GM12872 (cell line): ENCODE data around the gene LRRFIP1.
A peak's percentile ranks its signal among the peaks of the same experiment; 100 is the strongest.

Experiments used
- TF ChIP-seq, protein P1 (sequence below): IDR thresholded peaks from 3 replicates; pipeline ENCODE4 v1.5.1; 2011; ENCODE audit warnings: low read depth, mild to moderate bottlenecking, low read length, moderate library complexity; ENCODE audit not compliant: insufficient read depth

LRRFIP1 gene

DNA sequence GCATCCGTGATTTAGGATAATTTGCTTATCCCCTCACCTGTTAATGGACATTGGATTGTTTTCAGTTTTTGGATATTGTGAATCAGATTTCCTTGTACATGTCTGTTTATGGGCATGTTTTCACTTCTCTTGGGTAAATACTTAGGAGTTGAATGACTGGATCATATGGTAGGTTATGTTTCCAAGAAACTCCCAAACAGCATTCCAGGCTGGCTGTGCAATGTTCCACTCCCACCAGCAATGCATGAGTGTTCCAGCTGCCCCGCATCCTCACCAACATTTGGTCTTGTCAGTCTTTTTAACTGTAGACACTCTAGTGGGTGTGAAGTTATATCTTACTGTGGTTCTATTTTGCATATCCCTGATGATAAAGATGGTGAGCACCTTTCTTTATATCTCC lies 8.9 kb upstream of the LRRFIP1 start:
- TF ChIP-seq, protein P1, sequence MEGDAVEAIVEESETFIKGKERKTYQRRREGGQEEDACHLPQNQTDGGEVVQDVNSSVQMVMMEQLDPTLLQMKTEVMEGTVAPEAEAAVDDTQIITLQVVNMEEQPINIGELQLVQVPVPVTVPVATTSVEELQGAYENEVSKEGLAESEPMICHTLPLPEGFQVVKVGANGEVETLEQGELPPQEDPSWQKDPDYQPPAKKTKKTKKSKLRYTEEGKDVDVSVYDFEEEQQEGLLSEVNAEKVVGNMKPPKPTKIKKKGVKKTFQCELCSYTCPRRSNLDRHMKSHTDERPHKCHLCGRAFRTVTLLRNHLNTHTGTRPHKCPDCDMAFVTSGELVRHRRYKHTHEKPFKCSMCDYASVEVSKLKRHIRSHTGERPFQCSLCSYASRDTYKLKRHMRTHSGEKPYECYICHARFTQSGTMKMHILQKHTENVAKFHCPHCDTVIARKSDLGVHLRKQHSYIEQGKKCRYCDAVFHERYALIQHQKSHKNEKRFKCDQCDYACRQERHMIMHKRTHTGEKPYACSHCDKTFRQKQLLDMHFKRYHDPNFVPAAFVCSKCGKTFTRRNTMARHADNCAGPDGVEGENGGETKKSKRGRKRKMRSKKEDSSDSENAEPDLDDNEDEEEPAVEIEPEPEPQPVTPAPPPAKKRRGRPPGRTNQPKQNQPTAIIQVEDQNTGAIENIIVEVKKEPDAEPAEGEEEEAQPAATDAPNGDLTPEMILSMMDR, result no peak

DNA sequence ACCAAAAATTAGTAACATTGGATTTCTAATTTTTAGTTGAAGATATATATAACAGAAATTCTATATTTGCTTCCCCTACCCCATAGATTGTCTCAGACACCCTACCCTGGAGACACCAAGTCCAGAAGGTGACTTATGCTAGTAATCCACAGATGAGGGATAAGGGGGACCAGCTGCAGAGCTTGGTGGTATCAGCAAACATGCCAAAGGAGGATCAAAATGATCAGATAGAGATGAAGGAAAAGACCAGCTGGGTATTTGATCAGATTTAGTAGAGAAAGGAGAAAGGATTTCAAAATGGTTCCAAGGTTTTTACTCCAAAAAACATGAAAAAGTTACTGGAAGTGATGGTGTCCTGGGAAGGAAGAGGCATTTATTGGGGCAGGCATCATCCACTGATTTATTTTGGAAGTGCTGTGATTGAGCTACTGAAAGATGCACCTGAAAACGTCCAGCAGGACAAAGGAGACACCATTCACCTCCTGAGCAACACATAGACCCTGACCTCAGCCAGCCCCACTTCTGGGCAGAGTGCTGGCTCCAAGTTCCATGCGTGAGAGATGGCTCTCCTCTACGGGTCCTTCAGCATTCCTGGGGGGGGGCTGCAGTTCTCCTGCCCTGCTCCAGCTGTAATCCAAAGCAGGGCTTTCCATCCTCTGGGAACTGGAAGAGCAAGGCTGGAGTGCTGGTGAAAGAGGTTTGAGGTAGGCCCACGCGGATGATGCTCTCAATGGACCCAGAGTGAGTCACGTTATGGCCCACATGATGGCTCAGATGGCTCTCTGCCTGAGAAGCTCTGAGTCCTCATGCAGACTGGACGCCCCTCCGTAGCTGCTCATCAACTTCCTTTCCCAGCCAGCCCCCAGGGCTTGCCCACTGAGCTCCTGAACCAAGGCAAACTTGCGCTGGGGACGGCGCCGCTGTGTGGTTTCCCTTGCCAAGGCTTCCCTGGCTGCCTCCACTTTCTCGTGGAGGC lies 3.7 kb upstream of the LRRFIP1 start:
- TF ChIP-seq, protein P1, result no peak

DNA sequence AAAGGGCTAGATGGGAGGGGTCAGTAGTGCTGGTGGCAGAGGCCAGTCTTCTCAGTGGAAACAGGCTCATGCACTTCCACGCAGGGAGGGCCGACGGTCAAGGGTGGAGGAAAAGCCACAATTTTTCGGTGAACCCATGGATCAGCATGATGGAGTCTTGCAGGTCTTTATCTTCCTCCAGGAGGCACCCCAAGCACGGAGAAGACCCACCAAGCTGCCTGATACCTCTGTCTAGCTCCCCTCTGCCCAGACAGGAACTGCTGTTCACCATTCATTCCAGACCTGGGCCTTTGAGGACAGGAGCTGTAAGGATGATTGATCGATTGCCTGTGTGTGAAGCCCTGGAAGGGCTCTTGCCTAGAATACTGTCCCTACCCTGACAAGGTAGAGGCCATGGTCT lies 2.8 kb upstream of the LRRFIP1 start:
- TF ChIP-seq, protein P1, result peak; percentile 49; the same call in 2 of the 3 replicates

DNA sequence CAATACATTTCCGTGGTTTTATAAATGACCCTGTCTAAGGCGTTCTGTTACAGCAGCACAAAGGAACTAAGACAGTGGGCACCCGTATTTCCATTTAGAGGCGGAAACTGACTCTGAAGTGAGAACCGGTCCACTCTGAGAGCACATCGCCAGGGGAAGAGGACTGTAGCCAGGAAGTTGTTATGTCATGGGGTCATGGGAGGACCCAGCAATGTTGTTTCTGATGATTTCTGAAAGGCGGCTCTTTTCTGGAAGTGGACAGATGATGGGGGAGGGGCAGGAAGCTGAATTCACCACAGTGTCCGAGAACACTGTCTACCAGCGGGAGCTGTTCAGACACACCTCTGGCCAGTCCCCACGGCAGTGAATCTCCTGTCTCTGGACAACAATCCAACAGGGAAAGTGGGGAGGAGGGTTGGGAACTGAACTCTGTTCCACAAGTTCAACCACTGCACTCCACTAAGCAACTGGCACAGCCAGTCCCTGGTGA lies 2.1 kb upstream of the LRRFIP1 start:
- TF ChIP-seq, protein P1, result no peak

DNA sequence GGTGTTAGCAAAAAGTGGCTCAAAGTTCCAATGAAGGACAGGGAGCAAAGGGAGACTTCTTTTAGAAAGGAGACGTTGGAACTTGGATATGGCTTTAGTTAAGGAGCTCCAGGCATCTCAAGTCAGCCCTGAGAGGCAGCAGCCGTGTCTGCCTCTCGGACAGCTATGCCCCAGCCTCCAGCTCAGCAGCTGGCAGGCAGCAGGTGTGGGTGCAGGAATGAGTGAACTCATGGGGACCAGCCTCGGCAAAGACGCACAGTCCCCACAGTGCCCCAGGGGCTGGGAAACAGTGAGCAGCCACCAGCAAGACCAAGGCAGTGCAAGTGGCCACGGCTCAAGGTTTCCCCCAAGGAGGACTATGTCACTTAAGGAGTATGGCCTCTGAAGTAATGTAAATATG lies 1.6 kb upstream of the LRRFIP1 start:
- TF ChIP-seq, protein P1, result no peak

DNA sequence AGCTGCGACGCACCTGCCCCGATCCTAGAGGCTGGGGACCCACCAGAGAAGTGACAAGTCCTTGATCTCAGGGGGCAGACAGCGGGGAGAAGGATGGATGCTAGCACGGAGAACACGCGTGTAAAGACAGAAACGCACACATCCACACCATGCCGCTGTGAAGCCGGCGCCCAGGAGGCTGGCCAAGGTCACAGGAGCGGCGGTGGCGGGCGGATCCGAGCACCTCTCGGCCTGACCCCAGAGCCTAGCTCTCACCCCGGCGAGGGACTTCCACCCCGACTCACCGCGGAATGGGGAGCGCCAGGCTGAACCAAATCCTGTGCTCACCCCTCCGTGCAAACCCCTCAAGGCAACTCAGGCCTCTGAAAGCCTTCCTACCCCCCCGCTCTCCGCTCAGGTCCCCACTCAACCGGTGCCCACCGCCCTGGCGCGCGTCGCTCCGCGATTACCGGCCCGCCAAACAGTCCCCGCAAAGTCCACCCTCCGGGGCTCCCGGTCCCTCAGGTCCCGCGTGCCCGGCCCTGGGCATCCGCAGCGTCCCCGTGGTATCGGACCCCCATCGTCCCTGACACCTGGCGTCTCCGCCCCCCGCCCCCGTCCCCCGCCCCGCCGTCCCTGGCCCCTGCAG lies 460 bp upstream of the LRRFIP1 start:
- TF ChIP-seq, protein P1, result no peak
